ENCODE data around the gene MRPL2.
A peak's percentile ranks its signal among the peaks of the same experiment; 100 is the strongest.
"Not testable (repeated sequence)": the region's sequence is repeated elsewhere in the genome, so short reads cannot be mapped to it uniquely, and the experiment has no call there.

MRPL2 gene

GRCh38 chr6:43081922-43082321 lies 22.7 kb upstream of the MRPL2 start:
- DNase-seq, result not testable (repeated sequence)

- no peak for DNase-seq
Observed at GRCh38 chr6:43081043-43081442, 21.8 kb upstream of the MRPL2 start.

- DNase-seq, result no peak
Observed at GRCh38 chr6:43078691-43079090, 19.5 kb upstream of the MRPL2 start.

- no peak for DNase-seq
Observed at GRCh38 chr6:43077981-43078511, 18.8 kb upstream of the MRPL2 start.

- DNase-seq, result no peak
Observed at GRCh38 chr6:43077333-43077809, 18.1 kb upstream of the MRPL2 start.

- DNase-seq, result no peak
Observed at GRCh38 chr6:43076464-43077332, 17.5 kb upstream of the MRPL2 start.

- DNase-seq, result peak in 1 of 2 experiments; percentile 13
Observed at GRCh38 chr6:43075670-43076463, 16.6 kb upstream of the MRPL2 start, which contains the start of gene PTK7. Gene PTK7 (plus strand): TSS chr6:43076314. CDS start chr6:43076489, 175 bp downstream.

GRCh38 chr6:43074847-43075669 lies 15.8 kb upstream of the MRPL2 start:
- DNase-seq, result no peak

GRCh38 chr6:43070028-43070632 lies 10.9 kb upstream of the MRPL2 start:
- no peak for DNase-seq

GRCh38 chr6:43062818-43063217 lies 3.6 kb upstream of the MRPL2 start:
- no peak for DNase-seq

GRCh38 chr6:43061861-43062260 lies 2.6 kb upstream of the MRPL2 start:
- no peak for DNase-seq

GRCh38 chr6:43060755-43061633 lies 1.8 kb upstream of the MRPL2 start:
- no peak for DNase-seq

GRCh38 chr6:43060034-43060754 lies 960 bp upstream of the MRPL2 start:
- DNase-seq, result no peak

- DNase-seq, result no peak
Observed at GRCh38 chr6:43058531-43058930, 703 bp downstream of the MRPL2 start.

- no peak for DNase-seq
Observed at GRCh38 chr6:43055966-43056365, 3.3 kb downstream of the MRPL2 start.

- no peak for DNase-seq
Observed at GRCh38 chr6:43054206-43054943, 4.9 kb downstream of the MRPL2 start.

GRCh38 chr6:43053545-43054205 lies 5.6 kb downstream of the MRPL2 start, which contains the start of gene CUL7:
Gene CUL7 (minus strand): TSS chr6:43053851. CDS start chr6:43052788, 1,063 bp downstream.
- peak; percentile 83 to 84 for DNase-seq

- peak; percentile 5 to 10 for DNase-seq
Observed at GRCh38 chr6:43052842-43053544, 6.2 kb downstream of the MRPL2 start.
